ENCODE measurements around the gene HHIP.

The HHIP gene

GRCh38 chr4:144712775-144713174 is 66.8 kb downstream of the HHIP start:
- Histone ChIP-seq H3K27ac (no peak overlapping the region), H3K4me3 (ENCODE audit: low read depth, low read length) (no peak overlapping the region), H2AFZ (no peak overlapping the region)

DNA sequence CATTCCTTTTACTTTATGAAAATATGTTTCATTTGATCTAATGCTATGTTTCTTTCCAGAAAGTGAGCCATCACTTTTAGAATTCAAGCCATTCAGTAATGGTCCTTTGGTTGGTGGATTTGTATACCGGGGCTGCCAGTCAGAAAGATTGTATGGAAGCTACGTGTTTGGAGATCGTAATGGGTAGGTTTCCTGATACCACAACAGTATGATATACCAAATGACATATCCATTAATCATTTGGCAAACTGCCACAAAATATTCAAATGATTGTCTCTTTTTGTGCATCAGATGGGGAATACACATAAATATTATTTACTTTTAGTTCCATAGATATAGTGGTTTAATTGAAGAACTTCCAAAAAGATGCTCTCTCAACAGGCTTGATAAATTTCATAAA is 68.2 kb downstream of the HHIP start:
- no peak overlapping the region for H2AFZ ChIP-seq
- TF ChIP-seq, protein P1, sequence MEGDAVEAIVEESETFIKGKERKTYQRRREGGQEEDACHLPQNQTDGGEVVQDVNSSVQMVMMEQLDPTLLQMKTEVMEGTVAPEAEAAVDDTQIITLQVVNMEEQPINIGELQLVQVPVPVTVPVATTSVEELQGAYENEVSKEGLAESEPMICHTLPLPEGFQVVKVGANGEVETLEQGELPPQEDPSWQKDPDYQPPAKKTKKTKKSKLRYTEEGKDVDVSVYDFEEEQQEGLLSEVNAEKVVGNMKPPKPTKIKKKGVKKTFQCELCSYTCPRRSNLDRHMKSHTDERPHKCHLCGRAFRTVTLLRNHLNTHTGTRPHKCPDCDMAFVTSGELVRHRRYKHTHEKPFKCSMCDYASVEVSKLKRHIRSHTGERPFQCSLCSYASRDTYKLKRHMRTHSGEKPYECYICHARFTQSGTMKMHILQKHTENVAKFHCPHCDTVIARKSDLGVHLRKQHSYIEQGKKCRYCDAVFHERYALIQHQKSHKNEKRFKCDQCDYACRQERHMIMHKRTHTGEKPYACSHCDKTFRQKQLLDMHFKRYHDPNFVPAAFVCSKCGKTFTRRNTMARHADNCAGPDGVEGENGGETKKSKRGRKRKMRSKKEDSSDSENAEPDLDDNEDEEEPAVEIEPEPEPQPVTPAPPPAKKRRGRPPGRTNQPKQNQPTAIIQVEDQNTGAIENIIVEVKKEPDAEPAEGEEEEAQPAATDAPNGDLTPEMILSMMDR (IDR thresholded peaks at IDR 0.05), result no peak
- H3K9me3 ChIP-seq (ENCODE audit: control insufficient read depth, low read length), result no peaks in the 10 kb centered on the region
- H3K4me1 ChIP-seq, result no peaks in the 10 kb centered on the region
- H3K4me3 ChIP-seq (ENCODE audit: low read depth, low read length), result no peak overlapping the region
- H3K4me2 ChIP-seq (ENCODE audit: low read length), result no peak overlapping the region
- H3K27ac ChIP-seq, result no peak overlapping the region
- no peaks in the 10 kb centered on the region for H3K27me3 ChIP-seq (ENCODE audit: control insufficient read depth, insufficient read depth, low read length)
- no peaks in the 10 kb centered on the region for H3K36me3 ChIP-seq (ENCODE audit: control insufficient read depth, insufficient read depth, low read length)
- H3K79me2 ChIP-seq, result no peaks in the 10 kb centered on the region
- no peak overlapping the region for H3K9ac ChIP-seq

More at GRCh38 chr4:144712775-144713174, 66.8 kb downstream of the HHIP start:
- Histone ChIP-seq H3K27me3 (ENCODE audit: control insufficient read depth, insufficient read depth, low read length) (no peaks in the 10 kb centered on the region), H3K4me2 (ENCODE audit: low read length) (no peak overlapping the region), H3K9ac (no peak overlapping the region), H3K79me2 (no peaks in the 10 kb centered on the region), H3K36me3 (ENCODE audit: control insufficient read depth, insufficient read depth, low read length) (no peaks in the 10 kb centered on the region), H3K4me1 (no peaks in the 10 kb centered on the region), H3K9me3 (ENCODE audit: control insufficient read depth, low read length) (no peaks in the 10 kb centered on the region)
- TF ChIP-seq, protein P1 (IDR thresholded peaks at IDR 0.05), result no peak

- no peaks in the 10 kb centered on the region for H3K27me3 ChIP-seq (ENCODE audit: control insufficient read depth, insufficient read depth, low read length)
- no peak overlapping the region for H3K4me2 ChIP-seq (ENCODE audit: low read length)
- H3K79me2 ChIP-seq, result no peaks in the 10 kb centered on the region
- no peak overlapping the region for H2AFZ ChIP-seq
- no peak overlapping the region for H3K27ac ChIP-seq
- TF ChIP-seq, protein P1 (IDR thresholded peaks at IDR 0.05), result no peak
- no peaks in the 10 kb centered on the region for H3K9me3 ChIP-seq (ENCODE audit: control insufficient read depth, low read length)
- no peak overlapping the region for H3K4me3 ChIP-seq (ENCODE audit: low read depth, low read length)
- H3K4me1 ChIP-seq, result no peaks in the 10 kb centered on the region
- no peaks in the 10 kb centered on the region for H3K36me3 ChIP-seq (ENCODE audit: control insufficient read depth, insufficient read depth, low read length)
- no peak overlapping the region for H3K9ac ChIP-seq
Measured at GRCh38 chr4:144715230-144715629, 69.3 kb downstream of the HHIP start.

GRCh38 chr4:144716778-144717177 is 70.8 kb downstream of the HHIP start:
- H3K9ac ChIP-seq, result no peak overlapping the region
- no peak overlapping the region for H2AFZ ChIP-seq
- TF ChIP-seq, protein P1 (IDR thresholded peaks at IDR 0.05), result no peak

GRCh38 chr4:144718958-144719512 is 73.1 kb downstream of the HHIP start:
- Histone ChIP-seq H3K36me3 (ENCODE audit: control insufficient read depth, insufficient read depth, low read length) (no peaks in the 10 kb centered on the region), H3K4me3 (ENCODE audit: low read depth, low read length) (no peak overlapping the region), H3K27me3 (ENCODE audit: control insufficient read depth, insufficient read depth, low read length) (no peaks in the 10 kb centered on the region), H3K9me3 (ENCODE audit: control insufficient read depth, low read length) (no peaks in the 10 kb centered on the region), H3K79me2 (no peaks in the 10 kb centered on the region), H2AFZ (no peak overlapping the region), H3K4me2 (ENCODE audit: low read length) (no peak overlapping the region), H3K9ac (no peak overlapping the region), H3K27ac (no peak overlapping the region), H3K4me1 (no peaks in the 10 kb centered on the region)
- TF ChIP-seq, protein P1 (IDR thresholded peaks at IDR 0.05), result no peak

More at GRCh38 chr4:144716778-144717177, 70.8 kb downstream of the HHIP start:
- no peaks in the 10 kb centered on the region for H3K4me1 ChIP-seq
- no peaks in the 10 kb centered on the region for H3K27me3 ChIP-seq (ENCODE audit: control insufficient read depth, insufficient read depth, low read length)
- H3K36me3 ChIP-seq (ENCODE audit: control insufficient read depth, insufficient read depth, low read length), result no peaks in the 10 kb centered on the region
- no peak overlapping the region for H3K4me2 ChIP-seq (ENCODE audit: low read length)
- no peaks in the 10 kb centered on the region for H3K9me3 ChIP-seq (ENCODE audit: control insufficient read depth, low read length)
- no peak overlapping the region for H3K4me3 ChIP-seq (ENCODE audit: low read depth, low read length)
- H3K79me2 ChIP-seq, result no peaks in the 10 kb centered on the region
- no peak overlapping the region for H3K27ac ChIP-seq

All from parathyroid adenoma (tissue), 2 donors.